GM19452 (cell line): ENCODE results near the gene DHRS3.

Experiments used
- ATAC-seq: cut with Tn5 transposase; IDR thresholded peaks from one replicate; pipeline ENCODE4 v1.9.1; 2021; ENCODE audit not compliant: unreplicated experiment

DHRS3 gene

DNA sequence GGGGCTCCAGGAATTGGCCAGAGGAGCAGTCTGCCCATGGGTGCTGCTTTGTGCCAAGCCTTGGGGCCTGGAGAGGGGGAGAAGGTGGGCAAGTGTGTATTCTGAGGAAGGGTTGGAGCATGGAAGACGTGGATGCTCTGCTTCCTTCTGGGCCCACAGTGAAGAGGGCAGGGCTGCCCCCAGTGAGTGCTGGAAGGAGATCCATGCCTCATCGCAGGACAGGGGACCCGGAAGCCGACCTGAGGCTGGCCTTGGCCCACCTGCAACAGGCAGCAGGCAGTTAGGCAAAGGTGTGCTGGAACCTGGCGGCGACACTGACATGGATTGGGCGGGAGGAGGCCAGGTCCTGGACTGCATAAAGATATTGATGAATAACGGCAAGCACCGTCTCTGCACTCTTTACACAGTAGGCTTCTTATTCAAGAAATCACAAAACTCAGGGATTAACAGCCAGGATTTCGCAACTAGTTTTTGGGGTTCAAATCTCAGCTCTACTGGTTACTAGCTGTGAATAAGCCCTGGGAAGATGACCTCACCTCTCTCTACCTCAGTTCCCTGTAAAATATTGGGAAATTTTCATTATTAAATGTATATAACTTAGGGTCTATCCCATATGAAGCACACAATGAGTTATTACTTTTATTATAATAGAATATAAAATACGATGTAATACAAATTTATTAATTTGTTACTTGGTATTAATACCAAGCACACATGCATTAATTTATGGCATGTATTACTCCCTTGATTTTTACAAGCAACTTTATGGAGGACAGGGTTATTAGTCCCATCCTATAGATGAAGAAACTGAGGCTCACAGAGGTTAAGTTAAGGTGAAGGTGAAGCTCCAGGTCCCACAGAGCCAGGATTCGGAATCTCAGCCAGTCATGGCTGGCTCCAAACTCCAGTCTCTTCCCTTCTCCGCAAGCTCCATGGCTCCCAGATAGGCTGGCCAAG lies 62.3 kb downstream of the DHRS3 start:
- ATAC-seq, result no peak

DNA sequence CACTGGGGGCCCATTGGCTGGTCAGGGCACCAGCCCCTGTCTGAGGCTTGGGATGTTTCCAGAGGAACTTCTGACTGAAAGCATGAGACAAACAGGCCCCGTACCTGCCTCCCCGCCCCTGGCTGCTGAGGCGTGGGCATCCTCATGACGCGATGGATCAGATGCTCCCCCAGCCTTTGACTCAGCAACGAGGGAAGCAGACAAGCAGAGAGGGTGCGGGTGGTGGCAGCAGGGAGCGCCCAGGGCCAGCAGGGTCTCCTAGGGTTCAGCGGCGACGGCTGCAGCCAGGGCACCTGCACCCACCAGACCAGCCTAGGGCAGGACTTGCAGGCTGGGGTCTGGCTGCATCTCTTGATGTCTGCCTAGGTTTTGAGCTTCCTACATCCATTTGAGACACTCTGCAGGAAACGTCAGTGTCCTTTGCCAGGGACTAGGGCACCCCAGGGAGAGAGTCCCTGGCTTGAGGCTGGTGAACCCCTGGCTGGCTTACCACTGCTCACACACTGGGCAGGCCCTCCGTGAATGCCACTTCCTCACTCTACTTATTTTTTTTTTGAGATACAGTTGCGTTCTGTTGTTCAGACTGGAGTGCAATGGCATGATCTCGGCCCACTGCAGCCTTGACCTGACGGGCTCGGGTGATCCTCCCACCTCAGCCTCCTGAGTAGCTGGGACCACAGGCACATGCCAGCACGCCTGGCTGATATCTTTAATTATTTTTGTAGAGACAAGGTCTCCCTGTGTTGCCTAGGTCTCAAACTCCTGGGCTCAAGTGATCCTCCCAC lies 63.3 kb downstream of the DHRS3 start:
- ATAC-seq, result no peak

DNA sequence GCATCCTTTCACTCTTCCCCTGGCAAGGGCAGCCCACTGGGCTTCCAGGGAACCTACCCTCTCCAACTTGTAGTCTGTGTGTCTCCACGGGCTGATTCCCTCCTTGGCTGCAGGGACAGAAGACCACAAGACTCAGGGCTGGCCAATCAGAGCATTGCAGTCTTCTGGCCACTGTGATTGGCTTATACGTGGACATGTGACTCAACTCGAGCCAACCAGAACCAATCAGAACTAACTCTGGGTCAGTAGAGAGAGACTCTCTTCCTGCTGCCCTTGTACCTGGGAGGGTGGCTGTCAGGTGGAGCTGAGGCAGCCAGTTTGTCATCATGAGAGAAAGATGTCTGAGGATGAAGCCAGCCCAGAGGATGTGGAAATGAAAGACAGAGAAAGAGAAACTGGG lies 64.0 kb downstream of the DHRS3 start:
- ATAC-seq, result no peak

DNA sequence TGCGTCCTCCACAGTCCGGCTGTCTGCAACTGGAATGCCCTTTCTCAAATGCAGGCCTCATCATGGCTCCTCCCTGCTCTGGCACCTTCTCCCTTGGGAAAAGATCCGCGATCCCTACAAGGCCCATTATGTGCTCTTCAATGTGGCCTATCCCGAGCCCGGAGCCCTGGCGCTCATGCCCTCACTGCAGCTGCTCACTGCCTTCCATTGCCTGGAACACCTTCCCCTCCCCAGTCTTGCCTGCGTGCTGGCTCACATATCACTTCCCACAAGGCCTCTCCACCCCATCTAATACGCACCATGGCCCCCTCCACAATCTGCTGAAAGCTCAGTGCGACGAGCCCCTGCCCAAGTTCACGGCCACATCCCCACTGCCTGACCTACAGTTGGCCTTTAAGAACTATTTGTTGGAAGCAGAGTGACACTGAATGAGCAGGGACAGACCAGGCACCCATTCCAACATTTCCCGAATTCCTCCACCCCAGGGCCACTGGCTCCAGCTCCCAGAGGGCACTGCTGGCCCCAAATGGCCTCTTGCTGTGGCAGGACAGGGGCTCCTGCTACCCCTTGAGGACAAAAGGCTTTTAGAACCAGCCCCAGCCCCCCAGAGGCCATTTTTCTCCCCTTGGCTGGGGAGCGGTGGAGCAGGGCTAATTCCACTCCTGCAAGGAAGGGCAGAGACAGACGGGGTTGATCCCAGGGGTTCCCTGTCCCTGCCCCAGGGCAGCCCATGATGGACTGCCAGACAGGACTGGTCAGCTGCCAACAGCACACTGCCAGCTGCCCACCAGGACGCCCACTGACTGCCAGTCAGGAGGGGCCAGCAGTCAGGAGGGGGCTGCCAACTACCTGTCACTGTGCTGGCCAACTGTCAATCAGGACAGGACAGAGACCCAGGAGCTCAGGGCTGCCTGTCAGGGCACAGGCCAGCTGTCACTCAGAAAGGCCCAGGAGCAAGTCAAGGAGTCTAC lies 64.8 kb downstream of the DHRS3 start:
- no peak for ATAC-seq

DNA sequence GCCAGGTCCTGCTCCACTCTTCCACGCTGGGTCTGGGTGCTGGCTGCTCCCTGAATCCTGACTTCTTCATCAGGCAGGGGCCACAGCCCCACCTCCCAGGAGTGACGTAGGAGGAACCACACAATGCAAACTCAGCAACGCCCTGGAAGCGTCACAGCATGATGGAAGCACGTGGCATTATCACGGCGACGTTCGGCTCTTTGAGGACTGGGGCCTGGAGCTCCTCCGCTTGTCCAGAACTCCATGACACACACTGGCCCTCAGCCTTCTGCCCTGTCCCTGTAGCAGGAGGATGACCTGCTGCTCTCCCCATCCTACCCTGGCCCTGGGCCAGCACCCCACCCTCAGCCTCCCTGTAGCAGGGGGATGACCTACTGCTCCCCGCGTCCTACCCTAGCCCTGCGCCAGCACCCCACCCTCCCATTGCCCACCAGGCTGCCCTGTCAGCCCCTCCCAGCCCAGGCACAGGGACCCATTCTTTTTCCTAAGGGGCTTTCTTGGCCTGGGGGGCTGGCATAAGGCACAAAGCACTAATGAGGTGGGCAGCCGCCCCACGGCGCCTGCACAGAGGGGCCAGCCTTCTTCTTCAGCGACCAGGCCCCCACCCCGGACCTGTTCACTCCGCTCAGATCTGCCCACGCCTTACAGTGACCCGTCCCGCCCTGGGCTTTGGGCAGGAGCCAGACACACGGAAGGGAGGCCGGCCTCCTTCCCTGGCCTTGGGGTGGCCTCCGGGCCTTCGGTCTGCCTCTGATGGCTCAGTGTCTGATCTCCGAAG lies 65.7 kb downstream of the DHRS3 start:
- no peak for ATAC-seq

DNA sequence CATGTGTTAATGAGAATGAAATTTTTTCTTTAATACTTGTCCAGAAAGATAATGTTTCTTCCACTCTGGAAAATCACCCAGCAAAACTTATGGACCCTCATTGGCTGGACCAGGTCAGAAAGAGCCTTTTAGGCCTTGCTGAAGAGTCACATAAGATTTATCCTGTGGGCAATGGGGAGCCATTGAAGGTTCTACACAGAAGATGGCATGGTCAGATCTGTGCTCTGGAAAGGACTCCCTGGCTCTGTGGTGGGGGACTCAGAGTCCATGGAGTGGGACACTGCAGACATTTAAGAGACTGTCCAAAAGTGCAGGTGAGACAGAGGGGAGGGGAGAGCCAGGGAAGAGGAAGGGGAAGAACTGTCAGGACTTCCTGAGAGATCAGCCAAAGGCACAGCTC lies 66.4 kb downstream of the DHRS3 start:
- no peak for ATAC-seq

DNA sequence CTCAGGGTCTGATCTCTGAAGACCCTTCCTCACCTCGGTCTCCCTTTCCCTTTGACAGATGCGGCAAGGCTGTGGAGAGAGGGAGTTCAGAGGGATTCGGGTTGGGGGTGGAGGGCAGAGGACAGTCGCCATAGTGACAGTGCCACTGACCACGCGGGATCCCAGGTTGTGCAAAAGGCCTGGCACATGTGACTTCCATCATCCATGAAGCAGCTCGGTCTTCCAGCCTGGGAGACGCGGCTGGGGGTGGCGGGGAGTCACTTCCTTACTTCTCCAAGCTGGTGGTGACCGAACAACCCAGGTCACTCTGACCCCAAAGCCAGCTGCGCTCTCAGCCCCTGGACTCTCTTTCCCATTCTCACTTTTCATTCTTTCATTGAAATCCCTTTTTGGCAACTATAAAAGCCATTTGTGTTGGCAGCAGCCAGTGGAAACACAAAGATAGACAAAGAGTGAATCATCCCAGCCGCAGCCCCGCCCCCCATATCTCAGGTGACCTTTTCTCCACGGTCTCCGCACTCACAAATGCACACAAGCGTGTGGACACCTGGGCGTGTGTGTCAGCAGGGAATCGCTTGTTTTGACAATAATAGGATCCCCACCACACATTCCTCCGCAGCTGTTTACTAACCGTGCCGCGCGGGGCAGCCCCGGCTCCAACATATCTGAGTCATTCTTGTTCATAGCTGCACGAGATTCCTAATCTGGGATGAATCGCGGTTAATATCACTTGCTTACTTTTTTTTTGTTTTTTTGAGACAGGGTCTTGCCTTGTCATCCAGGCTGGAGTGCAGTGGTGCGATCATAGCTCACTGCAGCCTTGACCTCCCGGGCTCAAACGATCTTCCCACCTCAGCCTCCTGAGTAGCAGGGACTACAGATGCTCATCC lies 68.3 kb downstream of the DHRS3 start:
- no peak for ATAC-seq

DNA sequence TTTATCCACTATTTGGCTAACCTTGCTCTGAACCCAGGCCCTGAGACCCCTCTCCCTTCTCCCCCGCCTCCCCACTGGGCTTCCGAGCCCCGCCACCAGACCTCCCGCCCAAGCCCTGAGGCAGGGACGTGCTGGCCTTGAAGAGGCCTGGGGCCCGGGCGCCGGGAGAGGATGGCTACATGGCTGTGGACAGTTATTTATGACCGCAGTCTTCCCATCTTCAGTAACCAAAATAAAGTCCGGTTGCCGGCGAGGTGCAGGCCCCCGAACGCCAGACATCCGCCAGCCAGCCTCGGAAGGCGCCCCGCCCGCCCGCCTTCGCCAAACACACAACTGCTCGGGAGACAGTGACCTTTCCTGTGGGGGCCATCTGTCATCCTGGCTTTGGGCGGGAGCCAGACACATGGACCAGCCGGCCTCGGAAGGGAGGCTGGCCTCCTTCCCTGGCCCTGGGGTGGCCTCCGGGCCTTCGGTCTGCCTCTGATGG lies 69.0 kb downstream of the DHRS3 start:
- no peak for ATAC-seq

DNA sequence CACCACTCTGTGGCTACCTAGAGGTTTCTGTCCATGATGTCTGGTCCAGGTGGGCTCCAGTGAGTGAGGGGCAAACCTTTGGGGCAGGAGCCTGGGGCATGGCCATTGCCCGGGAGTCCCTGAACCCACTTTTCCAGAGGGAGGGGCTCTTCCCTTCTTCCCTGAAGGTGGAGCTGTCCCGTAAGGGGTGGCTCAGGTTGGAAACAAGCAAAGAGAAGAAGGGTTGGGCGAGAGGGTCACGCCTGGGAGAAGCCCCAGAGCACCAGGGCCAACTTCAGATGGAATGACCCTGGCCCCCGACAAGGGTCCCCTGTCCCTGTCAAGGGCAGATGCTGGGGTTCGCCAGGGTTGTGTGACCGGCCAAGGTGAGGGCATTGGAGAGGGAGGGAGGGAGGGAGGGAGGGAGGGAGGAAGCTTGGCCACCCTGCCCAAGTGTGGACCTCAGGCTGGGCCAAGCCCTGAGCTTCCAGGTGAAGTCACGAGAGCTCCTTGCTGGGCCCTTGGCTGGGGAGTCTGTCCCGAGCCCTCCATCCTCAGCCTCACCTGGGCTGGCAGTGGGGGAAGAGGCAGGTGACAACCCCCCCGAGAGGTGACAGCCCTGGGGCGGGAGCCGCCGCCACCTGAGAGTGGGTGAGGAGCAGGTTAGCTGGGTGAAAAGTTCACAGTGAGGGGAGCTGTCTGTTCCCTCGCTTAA lies 69.6 kb downstream of the DHRS3 start:
- ATAC-seq, result no peak

DNA sequence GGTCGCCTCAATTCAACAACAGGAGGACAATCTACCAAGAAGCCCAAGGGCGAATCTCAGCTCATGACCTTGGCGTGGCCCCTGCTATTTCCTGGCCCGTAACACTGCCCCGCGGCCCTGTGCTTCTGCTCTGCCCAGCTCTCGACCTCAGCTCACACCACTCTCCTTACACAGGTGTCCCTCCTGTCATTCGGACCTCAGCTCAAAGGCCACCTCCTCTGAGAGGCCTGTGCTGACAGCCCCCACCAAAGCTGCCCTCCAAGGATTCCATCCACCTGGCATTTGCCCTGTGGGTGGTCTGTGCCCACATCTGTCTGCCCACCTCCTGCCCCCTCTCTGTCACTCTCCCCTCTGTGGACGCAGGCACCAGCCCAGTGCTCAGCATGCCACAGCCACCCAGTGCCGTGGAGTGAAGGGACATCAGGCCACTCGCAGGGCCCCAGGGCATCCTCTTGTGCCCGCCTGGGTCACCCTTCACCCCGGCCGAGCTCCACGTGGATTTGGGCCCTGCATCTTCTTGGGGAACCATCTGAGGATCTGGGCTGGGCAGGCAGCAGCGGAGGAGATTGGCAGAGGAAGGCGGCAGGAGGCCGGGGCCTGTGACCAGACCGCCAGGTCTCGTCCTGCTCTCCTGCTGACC lies 70.3 kb downstream of the DHRS3 start:
- ATAC-seq, result no peak

DNA sequence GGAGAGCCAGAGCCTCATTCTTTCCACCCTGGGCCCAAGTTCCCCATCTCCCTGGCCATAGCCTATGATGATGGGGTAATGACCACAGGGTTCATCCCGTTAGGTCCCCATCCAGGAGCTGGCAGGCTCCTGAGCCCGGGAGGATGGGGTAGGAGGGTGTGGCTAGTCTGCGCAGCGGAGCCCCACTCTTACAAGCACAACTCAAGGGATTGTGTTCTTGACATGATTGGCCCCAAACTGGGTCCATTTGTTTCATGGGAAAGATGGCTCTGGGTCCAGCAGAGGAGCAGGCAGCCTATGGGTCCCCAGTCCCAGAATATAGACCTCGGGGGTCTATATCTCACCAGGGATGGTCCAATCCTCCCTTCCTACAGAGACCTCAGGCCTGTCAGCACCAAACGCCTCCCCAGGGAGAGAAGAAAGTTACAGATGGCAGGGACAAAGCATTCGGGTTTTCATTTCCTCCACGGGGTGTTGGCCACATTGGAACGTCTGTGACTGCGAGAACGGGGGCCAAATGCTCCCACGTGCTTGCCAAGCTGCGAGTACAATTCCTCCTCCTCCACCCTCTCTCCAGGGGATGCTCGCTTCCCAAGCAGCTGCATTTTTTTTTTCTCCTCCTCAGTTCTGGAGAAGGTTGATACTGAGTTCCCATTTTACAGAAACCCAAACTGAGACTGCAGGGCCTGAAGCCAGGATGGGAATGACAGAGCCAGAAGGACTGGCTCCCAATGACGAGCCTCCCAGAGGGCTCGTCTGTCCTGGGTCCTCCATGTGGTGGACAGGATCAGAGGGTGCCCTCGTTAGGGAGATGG lies 71.0 kb downstream of the DHRS3 start:
- ATAC-seq, result no peak

DNA sequence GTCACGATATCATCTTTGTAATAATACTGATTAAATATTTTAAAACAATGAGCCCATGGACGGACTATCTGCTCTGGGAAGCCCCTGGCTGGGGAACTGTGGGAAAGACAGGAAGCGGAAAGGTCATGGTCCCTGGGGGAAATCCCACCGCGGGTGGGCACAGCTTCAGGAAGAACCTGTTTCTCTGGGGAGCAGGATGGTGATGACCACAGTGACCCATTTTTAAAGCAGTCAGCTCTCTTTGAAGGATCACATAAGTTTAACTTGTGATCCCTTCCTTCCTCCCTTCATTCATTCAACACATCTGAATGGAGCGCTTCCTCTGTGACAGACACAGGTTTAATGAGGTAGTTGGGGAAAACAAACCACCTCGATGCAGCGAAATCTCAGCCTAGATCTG lies 73.0 kb downstream of the DHRS3 start:
- ATAC-seq, result no peak

DNA sequence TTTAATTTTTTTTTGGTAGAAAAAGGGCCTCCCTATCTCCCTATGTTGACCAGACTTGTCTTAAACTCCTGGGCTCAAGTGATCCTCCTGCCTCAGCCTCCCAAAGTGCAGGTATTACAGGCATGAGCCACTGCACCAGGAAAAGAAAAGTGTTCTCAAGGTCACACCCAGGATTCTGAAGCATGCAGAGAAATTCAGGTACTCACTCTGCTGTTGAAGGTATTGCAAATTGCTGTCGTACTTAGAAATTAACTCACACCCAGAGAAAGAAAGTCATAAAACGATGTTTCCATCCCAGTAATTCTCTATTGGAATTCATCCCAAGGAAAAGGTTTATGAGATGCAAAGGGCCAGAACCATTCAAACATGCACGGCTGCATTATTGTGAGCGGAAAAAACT lies 73.7 kb downstream of the DHRS3 start:
- no peak for ATAC-seq

DNA sequence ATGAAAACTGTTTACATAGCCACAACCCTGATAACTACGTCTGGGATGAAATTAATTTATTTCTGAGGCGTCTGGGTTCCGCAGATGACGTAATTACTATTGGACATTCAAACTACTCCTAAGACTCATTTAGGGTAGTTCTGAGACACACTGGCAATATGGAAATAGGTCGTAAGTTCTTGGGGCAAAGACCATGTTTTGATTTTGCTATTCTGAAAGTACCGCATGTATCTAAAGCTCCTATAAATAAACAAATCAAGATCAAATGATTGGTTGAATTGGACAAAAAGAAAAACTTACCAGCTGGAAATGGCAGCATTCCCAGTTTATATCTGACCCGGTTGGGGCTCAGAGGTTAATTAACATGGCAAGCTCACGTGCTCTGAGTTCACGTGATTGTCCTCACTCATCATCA lies 74.3 kb downstream of the DHRS3 start:
- ATAC-seq, result no peak

DNA sequence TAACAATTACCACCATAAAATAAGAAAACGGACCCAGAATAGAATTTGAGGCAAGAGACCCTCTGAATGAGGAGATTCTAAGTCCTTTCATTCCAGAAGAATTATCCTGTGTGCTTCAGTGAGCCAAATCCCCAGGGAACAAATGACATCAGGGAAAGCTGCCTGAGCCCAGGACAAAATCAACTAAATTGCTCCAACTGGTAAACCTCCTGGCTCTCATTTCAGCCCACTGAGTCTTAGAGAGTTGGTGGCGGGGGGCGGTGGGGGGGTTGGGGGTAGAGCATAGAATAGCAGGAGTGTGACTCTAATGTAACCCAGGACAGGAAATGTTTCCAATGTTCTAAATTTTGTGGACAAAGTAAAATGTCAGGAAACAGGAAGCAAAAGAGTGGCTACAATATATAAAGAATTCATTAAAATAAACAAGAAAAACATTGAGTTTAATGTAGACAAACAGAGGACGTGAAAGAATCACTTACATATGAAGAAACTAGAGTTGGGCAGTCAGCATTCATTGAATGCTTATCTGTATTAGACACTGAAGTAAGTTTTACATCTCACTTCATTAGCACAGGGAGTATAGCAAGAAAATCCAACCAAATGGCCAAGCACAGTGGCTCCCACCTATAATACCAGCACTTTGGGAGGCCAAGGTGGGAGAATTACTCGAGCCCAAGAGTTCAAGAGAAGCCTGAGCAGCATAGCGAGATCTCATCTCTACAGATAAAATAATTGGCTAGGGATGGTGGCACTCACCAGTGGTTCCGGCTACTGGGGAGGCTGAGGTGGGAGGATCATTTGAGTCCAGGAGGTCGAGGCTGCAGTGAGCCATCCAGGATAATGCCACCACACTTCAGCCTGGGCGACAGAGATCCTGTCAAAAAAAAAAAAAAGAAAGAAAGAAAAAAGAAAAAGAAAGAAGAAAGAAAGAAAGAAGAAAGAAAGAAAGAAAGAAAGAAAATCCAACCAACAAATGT lies 75.1 kb downstream of the DHRS3 start:
- ATAC-seq, result no peak

DNA sequence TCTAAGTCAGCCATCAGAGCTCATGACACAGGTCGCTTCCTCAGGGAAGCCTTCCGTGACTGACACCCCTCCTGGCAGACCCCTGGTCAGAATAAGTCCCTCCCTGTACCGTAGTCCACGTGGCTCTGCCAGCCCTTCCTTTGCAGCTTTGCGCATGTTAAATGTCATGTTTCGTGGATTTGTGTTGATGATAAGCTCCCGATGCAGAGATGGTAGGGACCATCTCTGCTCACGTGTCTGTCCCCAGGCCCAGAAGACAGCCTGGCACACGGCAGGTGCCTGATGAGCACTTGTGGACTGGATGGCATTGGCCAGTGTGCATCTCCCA lies 75.9 kb downstream of the DHRS3 start:
- no peak for ATAC-seq
